NCI-H1930 (cell line): Measurements from ENCODE around the gene ERO1B.
"Not testable (repeated sequence)": the region's sequence is repeated elsewhere in the genome, so short reads cannot be mapped to it uniquely, and the experiment has no call there.

Experiments used
- DNase-seq, 2 experiments: peaks; one replicate each; lab custom pipeline; 2025; lab: John Stamatoyannopoulos, UW

The ERO1B gene

DNA sequence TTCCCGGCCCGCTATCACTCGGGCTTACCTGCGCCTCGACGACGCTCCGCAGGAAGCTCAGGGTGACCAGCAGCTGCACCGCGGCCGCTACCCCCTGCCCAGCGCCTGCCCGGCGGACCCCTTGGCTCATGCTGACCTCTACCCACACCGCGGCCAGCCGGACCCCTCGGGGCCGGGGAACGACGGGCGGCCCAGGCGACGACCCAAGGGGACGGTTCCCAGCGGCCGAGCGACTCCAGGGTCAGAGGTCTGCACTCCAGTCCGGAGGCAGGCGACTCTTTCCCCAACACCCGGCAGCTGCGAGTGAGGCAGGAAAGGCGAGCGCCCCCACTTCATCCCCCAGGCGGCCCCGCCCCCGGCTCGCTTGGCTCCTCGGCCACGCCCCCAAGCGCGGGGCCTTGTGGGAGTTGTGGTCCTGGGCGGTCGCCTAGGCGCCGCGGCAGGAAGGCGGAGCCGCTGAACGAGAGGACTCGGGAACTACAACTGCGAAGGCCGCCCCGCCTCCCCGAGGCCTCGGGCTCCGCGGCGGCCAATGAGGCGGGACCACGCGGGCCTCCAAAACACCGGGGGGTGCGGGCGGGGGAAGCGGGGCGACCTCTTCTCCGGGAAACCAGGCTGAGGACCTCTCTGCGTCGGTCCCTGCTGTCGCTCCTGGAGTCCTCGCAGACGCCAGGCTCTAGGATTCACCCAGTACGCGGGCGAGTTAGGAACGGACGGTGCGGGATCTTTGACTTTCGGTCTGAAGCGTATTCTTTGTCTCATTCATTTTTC is at the start of gene ERO1B:
Gene ERO1B (minus strand): TSS at position 305 of the 771 bp plus-strand sequence. CDS start 175 bp downstream, at position 130.
- DNase-seq: peak; percentile 96 to 99

- DNase-seq: not testable (repeated sequence)
Observed at GRCh38 chr1:236331412-236331811, 49.7 kb upstream of the ERO1B start.

DNA sequence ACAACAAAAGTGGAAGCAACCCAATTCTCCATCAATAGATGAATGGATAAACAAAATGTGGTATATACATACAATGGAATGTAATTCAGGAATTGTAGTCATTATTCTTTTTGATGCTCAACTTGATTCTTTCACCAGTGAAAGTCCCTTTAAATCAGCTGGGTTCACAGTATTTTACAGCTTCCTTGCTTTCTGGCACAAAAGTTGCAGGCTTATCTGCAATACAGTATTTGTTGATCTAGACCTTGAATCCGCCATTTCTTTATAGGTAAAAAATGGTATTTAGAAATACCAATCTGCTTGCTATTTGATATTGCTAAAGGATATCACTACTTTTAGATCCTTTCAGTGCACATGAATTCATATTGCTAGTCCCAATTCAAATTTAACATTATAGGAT is 44.7 kb upstream of the ERO1B start:
- DNase-seq: no peak

- no peak for DNase-seq
Observed at GRCh38 chr1:236325567-236325966, 43.8 kb upstream of the ERO1B start.

DNA sequence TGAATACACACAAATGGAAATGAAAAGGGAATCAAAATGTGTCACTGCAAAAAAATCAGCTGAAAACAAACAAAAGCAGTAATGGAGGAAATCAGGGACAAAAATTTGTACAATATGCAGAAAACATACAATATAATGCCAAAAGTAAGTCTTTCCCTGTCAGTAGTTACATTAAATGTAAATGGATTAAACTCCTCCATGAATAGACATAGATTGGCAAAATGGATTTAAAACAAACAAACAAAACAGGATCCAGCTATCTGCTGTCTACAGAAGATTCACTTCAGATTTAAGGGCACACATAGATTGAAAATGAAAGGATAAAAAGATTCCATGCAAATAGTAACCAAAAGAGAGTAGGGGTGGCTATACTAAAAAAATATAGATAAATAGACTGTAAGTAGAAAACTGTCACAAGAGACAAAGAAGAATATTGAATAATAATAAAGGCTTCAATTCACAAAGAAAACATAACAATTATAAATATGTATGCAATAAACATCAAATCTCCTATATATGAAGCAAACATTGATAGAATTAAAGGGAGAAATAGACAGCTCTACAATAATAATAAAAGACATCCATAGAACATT is 42.2 kb upstream of the ERO1B start:
- DNase-seq: no peak

GRCh38 chr1:236322566-236323409 is 41.0 kb upstream of the ERO1B start:
- no peak for DNase-seq

GRCh38 chr1:236321101-236321500 is 39.3 kb upstream of the ERO1B start:
- DNase-seq: no peak

- no peak for DNase-seq
Observed at GRCh38 chr1:236320671-236321070, 38.9 kb upstream of the ERO1B start.

DNA sequence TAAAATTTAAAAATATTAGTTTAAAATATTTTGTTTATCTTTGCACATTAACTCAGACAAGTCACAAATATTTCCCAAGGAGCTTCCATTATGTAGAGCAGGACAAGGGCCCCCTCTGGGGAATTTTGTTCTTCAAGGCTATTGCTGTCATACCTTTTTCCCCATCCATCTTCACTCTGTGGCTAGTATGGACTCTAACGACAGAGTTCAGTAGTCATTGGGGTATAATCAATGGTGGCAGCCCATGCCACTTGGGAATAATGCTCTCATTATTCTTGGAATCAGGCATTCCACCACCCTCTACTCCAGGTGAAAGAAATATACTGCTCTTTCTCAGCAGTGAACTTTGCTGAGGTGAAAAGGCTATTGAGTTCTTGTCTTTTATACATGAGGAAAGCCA is 38.5 kb upstream of the ERO1B start:
- DNase-seq: no peak

GRCh38 chr1:236316437-236316836 is 34.7 kb upstream of the ERO1B start:
- DNase-seq: no peak

- DNase-seq: no peak
Observed at GRCh38 chr1:236315518-236315917, 33.8 kb upstream of the ERO1B start.

GRCh38 chr1:236315092-236315491 is 33.3 kb upstream of the ERO1B start:
- DNase-seq: no peak

GRCh38 chr1:236314050-236314449 is 32.3 kb upstream of the ERO1B start:
- DNase-seq: not testable (repeated sequence)

GRCh38 chr1:236313427-236313826 is 31.7 kb upstream of the ERO1B start:
- DNase-seq: no peak

- no peak for DNase-seq
Observed at GRCh38 chr1:236311040-236311439, 29.3 kb upstream of the ERO1B start.

DNA sequence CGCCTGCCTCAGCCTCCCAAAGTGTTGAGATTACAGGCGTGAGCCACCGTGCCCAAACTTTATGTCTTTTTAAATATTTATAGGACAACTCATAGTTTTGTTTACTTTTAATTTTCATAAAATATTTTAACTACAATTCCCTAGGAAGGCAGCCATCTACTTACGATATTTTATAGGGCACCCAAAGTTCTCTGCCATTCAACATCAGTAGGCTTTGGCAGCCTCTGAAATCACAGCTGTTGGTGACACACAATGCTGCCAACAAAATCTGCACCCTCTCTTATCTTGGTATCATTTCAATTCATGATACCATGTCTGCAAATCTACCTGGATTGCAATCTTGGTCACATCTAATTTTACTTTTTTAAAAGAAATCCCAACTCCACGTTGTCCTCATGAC is 27.1 kb upstream of the ERO1B start:
- DNase-seq: no peak

GRCh38 chr1:236307435-236307834 is 25.7 kb upstream of the ERO1B start:
- DNase-seq: no peak

GRCh38 chr1:236304682-236305081 is 22.9 kb upstream of the ERO1B start:
- DNase-seq: no peak

GRCh38 chr1:236303675-236304074 is 21.9 kb upstream of the ERO1B start:
- no peak for DNase-seq

DNA sequence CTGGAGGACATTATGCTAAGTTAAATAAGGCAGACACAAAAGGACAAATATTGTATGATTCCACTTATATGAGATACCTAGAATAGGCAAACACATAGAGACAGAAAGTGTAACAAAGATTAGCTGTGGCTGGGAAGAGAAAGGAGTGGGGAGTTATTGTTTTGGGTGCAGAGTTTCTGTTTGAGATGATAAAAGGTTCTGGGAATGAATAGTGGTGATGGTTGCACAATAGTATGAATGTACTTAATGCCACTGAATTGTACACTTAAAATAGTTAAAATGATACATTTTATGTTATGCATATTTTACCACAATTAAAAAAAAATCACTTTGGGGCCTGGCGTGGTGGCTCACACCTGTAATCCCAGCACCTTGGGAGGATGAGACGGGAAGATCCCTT is 21.2 kb upstream of the ERO1B start:
- DNase-seq: no peak

DNA sequence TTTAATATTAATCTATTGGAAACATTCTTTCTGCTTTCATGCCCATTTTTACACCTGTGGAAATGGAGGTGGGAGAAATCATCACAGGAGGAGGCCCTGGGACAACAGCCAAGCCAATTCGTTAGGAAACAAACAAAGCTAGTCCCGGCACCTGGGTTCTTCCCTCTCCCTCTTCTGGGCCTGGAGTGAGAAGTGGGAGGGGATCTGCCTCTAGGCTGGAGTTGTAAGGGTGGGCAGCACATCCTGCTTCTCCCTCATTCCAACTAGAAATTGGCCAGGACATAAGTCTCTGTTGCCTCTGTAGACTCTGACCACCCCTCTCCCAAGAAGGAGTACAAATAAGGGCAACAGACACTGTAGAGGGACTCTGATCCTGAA is 20.2 kb upstream of the ERO1B start:
- no peak for DNase-seq

DNA sequence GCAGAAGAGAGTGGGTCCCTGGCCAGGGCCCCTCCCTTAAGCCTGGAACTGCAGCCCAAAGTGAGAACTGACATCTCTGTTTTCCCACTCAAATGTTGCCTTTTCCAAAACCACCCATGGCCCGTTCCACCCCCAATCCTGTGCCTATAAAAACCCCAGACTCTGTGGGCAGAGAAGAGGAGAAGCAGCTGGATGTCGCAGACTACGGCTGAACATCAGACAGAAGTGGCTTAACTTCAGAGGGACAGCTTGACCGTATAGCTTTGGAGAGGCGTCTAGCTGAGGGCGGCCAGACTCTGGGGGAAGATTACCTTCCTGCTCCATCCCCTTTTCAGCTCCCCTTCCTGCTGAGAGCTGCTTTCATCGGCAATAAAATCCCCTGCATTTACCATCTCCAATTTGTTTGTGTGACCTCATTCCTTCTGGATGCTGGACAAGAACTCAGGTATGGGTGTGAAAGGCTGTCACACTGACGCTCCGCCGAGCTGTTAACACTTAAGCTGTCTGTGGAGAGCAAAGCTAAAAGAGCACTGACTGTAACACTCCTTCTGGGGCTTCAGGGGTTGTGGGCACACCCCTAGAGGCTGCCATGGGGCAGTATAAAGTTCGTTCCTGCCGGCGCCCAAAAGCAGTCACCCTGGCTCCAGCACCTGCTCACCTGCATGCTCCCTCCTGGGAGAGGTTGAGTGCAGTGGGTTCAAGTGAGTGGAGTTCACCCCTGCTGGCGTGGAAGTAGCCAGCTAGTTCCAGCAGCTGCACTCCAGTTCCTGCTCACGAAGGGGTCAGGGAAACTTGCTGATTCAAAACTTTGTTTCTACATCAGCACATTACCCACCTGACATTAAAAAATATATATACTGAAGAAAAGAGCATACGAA is 19.6 kb upstream of the ERO1B start:
- DNase-seq: no peak
